Cardiac fibroblast (primary cell): ENCODE measurements around the gene SCMH1.

Experiments used
- DNase-seq, 2 donors: peaks; one replicate each; pipeline versions ENCODE4 v3.0.0 to v3.0.0-alpha.2; 2010; ENCODE audit warnings: low read depth in 2 of 2
- H3K4me3 ChIP-seq, 2 donors: replicated peaks in 1 of 2; 1 replicate in 1 of 2; 2 replicates in 1 of 2; pipeline ENCODE4 v1.5.1; 2011; ENCODE audit warnings: low read depth in 2 of 2, low read length in 2 of 2, mild to moderate bottlenecking in 2 of 2, moderate library complexity in 1 of 2
- TF ChIP-seq, protein P1 (sequence below): IDR thresholded peaks from one replicate; pipeline ENCODE4 v1.5.1; 2011; ENCODE audit warnings: low read depth, mild to moderate bottlenecking, low read length, inconsistent platforms

Gene SCMH1

DNA sequence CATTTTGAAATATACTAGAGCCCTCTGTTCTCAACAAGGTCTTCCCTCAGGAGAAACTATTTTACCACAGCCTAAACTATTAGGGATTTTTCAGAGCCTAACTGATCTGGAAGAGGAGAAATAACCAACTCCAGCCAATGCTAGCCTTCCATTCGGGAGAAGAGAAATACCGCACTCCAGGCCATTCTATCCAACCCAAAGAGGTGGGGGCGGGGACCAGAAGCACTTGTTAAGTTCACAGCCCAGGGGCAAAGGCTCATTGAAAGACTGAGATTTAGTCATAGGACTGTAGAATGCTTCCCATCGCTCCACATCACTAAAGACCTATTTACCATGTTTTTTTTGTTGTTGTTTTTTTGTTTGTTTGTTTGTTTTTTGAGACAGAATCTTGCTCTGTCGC lies 185.2 kb downstream of the SCMH1 start:
- H3K4me3 ChIP-seq: no peak overlapping the region
- TF ChIP-seq, protein P1, sequence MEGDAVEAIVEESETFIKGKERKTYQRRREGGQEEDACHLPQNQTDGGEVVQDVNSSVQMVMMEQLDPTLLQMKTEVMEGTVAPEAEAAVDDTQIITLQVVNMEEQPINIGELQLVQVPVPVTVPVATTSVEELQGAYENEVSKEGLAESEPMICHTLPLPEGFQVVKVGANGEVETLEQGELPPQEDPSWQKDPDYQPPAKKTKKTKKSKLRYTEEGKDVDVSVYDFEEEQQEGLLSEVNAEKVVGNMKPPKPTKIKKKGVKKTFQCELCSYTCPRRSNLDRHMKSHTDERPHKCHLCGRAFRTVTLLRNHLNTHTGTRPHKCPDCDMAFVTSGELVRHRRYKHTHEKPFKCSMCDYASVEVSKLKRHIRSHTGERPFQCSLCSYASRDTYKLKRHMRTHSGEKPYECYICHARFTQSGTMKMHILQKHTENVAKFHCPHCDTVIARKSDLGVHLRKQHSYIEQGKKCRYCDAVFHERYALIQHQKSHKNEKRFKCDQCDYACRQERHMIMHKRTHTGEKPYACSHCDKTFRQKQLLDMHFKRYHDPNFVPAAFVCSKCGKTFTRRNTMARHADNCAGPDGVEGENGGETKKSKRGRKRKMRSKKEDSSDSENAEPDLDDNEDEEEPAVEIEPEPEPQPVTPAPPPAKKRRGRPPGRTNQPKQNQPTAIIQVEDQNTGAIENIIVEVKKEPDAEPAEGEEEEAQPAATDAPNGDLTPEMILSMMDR: no peak
- no peak for DNase-seq

DNA sequence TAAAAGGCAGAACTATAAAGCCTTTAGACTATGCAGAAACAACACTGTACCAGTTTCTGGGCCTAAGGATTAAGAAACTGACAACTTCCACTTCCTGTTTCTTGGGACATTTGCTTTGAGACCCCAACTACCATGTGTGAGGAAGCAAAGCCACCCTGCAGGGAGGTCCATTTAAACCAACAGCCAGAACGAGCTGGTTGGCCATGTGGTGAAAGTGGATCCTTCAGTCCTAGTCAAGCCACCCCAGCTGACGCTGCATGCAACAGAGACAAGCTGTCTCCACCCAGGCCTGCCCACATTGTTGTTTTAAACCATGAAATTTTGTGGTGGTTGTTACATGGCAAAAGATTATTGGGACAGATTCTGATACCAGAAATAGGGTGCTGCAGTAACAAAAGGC lies 188.8 kb downstream of the SCMH1 start:
- no peak for DNase-seq
- H3K4me3 ChIP-seq: no peak overlapping the region
- TF ChIP-seq, protein P1: no peak

DNA sequence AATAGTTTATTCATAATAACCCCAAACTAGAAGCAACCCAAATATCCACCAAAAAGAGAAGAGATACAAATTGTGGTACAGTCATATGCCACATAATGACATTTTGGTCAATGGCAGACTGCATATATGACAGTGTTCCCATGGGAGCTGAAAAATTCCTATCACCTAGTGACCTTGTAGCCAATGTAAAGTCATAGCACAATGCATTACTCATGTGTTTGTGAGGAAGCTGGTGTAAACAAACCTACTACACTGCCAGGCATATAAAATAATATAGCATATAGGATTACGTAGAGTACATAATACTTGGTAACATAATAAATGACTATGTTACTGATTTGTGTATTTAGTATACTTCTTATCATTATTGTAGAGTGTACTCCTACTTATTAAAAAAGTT lies 191.1 kb downstream of the SCMH1 start:
- no peak overlapping the region for H3K4me3 ChIP-seq
- no peak for DNase-seq
- TF ChIP-seq, protein P1: no peak

DNA sequence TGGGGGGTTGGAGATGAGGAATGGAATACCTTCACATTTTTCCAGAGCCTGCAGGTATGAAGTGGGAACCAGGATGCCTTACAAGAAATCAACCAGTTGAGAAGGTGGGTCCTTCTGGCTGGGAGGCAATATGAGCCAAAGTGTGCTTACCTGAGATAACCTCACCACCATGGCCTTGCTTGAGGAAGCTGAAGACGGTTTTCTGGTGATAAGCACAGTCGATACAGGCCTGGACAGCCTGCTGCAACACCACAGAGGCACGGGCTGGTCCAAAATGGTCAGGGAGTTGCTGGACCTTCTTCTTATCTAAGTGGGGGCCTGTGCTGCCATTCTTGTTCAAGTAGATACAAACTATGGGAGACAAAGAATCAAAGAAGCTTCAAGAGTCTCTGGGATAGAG lies 193.6 kb downstream of the SCMH1 start:
- TF ChIP-seq, protein P1: no peak

DNA sequence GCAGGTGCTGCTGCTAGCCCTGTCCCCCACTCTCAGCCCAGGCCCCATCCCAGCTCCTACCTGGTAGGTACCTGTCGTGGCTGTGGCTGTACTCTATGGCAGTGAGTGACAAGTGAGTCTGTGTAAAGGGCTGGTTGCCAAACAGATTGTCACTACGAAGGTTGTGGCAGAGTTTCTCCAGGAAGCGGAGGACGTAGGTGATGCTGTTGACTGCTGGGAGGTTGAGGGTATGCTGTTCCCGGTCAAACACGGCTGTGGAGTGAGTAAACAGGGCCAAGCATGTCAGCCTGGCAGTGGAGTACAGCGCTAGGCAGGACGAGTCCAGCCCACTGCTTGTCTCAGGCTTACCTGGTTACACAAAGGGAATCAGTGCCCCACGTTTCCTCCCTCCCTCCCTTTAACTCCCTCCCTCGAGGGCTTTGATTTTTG lies 195.7 kb downstream of the SCMH1 start:
- DNase-seq: no peak
- TF ChIP-seq, protein P1: no peak
- H3K4me3 ChIP-seq: no peak overlapping the region

More for the DNA sequence above, 193.6 kb downstream of the SCMH1 start:
- no peak overlapping the region for H3K4me3 ChIP-seq
- no peak for DNase-seq

DNA sequence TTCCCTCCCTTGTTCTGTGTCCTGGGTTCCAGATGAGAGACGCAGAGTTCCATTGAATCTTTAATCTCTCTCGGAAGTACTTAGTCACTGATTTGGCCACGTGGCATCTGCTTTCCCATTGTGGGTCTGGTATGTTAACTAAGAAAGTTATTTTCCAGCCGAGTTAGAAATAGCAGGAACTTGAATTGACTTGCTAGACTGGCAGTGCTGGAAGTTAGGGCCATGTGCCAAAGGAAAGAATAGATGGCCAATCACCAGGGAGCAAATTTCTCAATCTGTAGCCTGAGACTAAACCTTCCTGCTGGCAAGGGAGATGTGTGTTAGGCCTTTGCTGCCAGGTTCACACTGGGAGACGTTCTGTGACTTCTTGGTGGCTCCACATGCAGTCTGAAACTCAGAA lies 196.4 kb downstream of the SCMH1 start:
- DNase-seq: peak; percentile 88 to 97
- TF ChIP-seq, protein P1: no peak
- H3K4me3 ChIP-seq: no peak overlapping the region

DNA sequence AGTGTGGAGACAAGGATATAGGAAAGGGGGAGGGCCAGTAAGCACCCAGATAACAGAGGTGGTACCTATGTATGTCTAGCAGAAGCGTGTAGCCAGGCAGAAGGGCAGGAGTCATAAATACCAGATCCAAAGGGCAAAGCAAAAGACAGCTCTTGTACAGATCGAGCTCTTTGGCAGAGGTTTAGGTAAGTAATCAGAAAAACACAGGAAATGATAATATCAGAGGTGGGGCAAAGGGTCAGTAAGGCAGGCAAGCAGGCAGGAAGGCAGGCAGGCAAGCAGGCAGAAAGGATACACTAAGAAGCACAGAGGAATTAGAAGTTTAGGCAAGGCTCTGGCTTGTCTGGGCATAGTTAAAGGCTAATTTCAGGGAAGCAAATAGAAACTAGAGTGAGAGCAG lies 197.9 kb downstream of the SCMH1 start:
- no peak overlapping the region for H3K4me3 ChIP-seq
- no peak for DNase-seq
- TF ChIP-seq, protein P1: no peak
